Measurements from ENCODE around the gene NKX2-3.

The NKX2-3 gene

DNA sequence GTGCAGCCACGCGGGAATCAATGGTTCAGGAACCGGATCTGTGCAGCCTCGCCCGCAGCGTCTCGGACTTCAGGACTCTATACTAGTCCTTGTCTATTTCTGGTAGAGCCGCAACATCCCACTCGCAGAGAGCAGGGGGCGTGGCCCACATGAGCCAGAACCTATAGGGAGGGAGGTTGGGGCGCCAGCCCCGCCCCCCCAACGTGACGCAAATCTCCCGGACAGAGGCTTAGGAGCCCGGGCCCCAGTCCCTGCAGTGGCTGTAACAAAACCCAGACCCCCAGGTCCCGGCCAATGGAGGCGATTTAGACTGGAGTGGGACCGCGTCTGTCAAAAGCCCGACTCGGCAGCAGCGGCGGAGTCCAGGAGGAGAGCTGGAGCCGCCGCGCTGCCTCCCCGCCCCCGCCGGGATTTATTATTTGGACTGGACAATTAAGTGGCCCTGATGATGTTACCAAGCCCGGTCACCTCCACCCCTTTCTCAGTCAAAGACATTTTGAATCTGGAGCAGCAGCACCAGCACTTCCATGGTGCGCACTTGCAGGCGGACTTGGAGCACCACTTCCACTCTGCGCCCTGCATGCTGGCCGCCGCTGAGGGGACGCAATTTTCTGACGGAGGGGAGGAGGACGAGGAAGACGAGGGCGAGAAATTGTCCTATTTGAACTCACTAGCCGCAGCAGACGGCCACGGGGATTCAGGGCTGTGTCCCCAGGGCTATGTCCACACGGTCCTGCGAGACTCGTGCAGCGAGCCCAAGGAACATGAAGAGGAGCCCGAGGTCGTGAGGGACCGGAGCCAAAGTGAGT is at the start of gene NKX2-3:
TSS of gene NKX2-3 (plus strand) at position 256 of the 809 bp plus-strand sequence. CDS start at position 446, 190 bp downstream.
- peak; percentile 13 for DNase-seq

- no peak for DNase-seq
These were observed 47.8 kb upstream of the NKX2-3 start for GRCh38 chr10:99484626-99485581.

DNA sequence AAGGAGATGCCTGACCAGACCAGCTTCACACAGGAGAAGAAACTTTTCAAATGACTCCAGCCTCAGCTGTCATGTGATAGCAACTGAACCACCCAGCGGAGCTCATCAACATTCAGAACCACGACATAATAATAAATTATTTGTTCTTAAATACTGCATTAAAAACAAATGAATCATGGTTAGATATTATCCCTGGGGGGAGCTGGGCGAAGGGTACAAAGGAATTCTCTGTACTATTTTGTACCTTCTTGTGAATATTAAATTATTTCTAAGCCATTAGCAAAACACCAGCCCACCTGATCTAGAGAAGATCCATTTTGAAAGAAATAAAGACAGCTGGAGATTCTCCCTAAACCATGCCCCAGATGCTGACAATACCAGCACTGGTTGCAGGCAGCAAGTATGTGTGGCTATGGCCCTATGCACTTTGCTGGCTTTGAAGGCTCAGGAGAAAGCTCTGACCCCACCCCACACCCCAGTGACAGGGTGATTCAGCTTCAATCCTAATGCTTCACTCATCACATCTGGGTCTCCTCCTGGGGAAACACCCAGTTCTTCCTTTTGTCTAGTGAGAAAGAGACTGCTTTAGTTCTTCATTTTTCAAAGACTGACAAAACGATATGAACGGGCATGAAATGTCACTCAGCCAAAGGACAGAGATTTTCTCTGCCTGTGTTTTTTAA is 45.5 kb upstream of the NKX2-3 start:
- no peak for DNase-seq

DNA sequence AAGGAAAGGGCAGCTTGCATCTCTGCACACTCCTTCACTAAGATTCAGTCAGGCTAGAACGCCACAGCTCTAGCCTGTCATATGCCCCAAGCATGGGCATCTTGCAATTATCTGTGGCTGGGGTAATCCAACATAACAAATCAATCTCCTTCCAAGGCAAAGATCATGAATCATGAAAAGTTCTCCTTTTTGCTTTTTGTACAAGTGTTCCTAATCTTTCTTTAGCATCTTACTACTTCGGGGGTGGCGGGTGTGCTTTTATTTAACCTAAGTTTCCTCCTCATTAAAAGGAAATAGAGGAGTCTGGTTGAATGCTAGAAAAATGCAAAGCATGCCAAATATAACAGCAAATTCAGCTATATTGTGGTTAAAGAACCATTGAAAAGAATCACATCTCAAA is 43.5 kb upstream of the NKX2-3 start:
- DNase-seq = no peak

GRCh38 chr10:99497343-99498025 is 35.3 kb upstream of the NKX2-3 start:
- no peak for DNase-seq

DNA sequence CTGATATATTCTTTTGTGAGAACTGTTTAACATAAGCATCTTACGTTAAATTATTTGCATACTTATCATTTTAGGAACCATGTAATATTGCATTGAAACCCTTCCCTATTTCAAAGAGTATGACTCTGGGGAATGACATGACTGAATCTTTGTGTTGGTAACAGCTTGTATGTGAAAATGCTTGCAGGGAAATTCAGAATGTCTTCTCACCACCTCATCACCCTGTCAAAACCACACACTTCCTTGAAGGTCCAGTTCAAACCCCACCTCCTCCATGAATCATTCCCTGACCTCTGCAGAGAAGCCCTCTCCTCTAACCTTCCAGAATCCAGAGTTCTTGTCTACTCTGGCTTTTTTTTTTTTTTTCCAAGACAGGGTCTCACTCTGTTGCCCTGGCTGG is 26.3 kb upstream of the NKX2-3 start:
- no peak for DNase-seq

GRCh38 chr10:99507265-99507664 is 25.5 kb upstream of the NKX2-3 start:
- DNase-seq = no peak

- DNase-seq = no peak
These were observed 19.7 kb upstream of the NKX2-3 start for GRCh38 chr10:99513061-99513460.

DNA sequence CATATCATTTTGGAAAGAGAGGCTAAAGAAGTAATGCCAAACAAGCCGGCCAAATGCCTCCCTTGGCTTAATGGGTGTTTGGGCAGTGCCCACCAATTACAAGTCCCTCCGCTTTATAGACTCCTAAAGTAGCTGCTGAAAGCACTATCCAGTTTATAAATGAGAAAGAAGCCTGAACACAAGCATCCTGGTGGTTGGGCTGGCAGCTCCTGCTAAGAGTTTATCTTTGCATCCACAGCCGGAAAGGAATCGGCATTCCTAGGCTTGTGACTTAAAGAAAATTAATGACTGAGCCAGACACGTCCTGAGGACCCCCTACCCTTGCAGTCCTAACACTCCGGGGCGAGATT is 13.1 kb upstream of the NKX2-3 start:
- no peak for DNase-seq

- no peak for DNase-seq
These were observed 12.5 kb upstream of the NKX2-3 start for GRCh38 chr10:99520040-99520846.

DNA sequence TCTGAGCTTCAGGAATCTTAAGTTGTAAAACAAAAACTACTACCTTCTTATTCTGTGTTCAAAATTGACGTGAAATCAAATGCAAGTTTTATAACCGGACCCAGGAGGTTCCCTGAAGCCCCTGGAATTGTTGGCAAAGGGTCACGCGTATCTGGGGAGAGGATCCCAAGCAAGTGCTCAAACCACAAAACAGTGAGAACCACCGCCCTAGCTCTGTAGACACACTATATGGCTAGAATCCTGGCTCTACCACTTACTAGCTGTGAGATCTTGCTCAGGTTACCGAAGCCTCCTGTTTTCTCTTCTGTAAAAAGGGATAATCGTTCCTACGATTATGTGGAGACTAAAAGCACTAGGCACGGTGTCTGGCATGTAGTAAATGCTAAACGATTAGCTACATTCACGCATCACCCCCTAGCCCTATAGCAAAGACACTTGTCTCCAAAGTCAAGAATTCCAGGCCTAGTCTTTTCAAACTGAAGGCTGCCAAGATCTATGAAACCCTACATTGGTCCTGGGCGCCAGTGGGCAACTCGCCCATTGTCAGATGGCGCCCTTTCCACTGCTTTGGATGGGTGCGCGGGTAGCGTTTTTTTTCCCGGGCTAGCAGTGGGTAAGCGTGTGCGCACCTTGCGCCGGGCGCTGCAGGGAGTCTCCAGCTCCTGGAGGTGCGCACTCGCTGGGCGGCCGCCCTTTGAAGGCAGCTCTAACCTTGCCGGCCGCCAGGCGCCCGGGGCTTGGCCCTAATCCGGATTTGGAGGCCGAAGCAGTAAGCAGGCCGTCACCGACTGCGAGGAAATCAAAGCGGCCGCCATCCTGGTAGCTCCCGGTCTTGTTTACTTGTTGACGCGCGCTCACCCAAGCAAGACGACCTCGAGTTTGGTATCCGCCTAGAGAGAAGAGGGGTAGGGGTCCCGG is 11.6 kb upstream of the NKX2-3 start:
- no peak for DNase-seq

DNA sequence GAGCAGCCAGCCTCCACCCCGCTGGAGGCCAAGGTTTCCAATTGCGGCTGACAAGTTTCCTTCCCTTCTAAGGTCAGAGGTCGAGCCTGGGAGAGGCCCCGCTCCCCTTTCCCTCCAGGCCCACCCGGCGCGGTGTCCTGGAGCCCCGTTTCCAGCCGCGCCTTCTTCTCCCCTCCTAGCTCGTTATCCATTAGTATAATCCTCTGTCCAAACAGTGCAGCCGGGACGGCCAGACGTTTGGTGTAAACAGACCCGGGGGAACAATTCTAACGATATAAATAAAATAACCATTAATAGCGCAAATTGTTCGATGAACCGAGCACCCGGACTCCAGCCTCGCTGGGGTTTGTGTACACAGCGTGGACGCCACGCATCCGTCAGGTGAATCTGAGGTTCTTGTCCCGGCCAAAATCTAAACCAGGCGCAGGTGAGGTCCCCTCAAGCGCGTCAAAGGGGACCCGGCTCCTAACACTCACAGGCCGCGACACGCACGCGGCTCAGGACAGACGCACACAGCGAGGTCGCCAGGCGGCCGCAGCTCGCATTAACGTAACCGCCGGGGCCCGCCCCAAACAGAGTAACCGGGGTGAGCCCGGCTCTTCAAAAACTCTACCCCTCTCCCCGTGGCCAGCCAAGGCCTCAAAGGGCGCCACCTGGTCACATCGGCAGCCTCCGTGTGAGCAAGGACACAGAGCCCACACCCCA is 10.8 kb upstream of the NKX2-3 start:
- DNase-seq = no peak

DNA sequence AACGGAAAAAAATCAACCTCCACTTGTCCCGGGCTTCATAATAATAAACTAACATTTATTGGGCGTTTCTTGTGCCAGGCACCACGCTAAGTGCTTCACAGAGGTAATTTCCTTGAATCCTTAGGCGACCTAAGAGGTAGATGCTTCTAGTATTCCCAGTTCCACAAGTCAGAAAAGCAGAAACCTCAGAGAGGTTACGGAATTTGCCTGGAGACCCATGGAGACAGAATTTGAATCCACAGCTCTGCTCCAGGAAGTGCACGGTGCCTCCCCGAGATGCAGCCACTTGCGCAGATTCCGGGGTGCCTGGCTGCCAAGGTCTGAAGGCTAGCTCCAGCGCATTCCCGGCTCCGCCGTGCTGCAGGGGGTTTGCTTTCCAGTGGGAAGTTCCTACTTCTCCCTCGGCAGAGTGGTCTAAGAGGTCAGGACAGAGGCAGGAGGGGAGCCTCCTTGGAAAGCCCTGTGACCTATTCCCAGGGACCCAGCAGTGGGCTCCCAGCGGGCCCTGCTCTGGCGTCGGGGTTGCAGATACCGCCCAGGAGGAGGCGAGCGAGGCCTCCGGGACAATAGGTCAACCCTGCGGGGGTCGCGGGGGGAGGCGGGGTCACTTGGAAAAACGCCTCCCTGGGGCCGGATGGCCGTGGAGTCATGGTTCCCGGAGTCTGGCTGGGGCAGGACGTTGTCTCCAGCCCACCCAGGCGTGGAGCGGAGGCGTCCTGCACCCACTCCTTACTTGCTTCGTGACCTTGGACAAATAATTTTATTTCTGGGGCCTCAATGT is 10.1 kb upstream of the NKX2-3 start:
- DNase-seq = no peak

GRCh38 chr10:99523251-99523773 is 9.4 kb upstream of the NKX2-3 start:
- no peak for DNase-seq

DNA sequence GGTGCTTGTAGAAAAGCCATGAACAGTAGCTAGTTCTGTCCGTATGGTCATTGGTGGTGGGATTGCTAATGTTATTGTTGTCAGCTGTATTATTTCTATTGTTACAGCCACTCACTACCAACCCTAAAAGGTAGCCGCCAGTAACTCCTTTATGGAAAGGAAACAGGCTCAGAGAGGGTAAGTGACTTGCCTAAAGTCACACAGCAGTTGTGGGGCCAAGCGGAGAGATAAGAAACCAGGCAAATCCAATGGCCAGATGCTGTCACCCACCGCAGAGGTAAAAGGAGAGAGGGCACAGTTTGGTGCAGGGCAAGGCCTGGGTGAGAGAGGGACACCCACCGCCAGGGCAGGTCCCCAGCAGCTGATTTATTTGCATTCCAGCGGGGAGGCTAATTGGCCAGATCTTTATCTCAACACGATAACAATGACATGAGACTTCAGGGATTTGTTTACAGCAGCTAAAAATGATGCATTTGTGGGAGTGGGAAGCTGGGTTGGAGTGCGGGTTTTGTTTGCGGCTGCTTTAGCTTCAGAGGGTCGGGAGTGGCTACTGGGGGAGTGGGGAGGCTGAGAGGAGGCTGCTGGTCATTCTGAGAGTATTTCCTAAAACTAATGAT is 8.6 kb upstream of the NKX2-3 start:
- DNase-seq = no peak

- no peak for DNase-seq
These were observed 7.9 kb upstream of the NKX2-3 start for GRCh38 chr10:99524736-99525380.

DNA sequence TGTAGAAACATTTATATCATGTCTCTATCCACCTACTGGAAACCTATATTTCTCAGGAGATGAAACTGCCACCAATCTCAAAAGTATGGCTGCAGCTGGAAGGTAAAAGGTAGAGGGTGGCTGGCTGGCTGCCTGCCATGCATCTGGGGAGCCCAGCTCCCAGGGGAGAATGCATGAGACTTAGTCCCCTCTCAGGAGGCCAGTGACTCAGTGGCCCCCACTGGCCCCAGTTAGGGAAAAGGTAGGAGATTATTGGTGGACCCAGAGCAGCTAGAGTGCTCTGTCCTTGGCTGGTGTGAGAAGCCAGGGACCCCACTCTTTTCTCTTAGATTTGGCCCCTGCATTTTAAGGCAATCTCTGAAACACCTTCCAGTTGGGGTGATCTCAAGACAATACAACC is 6.8 kb upstream of the NKX2-3 start:
- no peak for DNase-seq

All from NCI-H524 treated with DMSO at 0.1 percent for 48 hours (cell line).